Activated naive CD4-positive, alpha-beta T cell treated with anti-CD3 and anti-CD28 coated beads for 36 hours (primary cell): ENCODE measurements around the gene CEP104. TPM values are rescaled to one million over a fixed set of nuclear protein-coding genes. Genes with fewer than 3 reads are reported as not detected.
A peak's percentile ranks its signal among the peaks of the same experiment; 100 is the strongest.

Experiments used
- CTCF ChIA-PET: fragments of 350-600 bp; sonication (Branson Sonifier 250); formaldehyde crosslinking; loops from one replicate; lab custom pipeline; 2021; ENCODE audit warnings: antibody characterized with exemption; lab: Charles Lee
- DNase-seq: peaks from one replicate; pipeline ENCODE4 v3.0.0-alpha.2; 2020
- H3K27ac Mint-ChIP-seq: one replicate; pipeline ENCODE4 v1.8.0; 2021; ENCODE audit warnings: mild to moderate bottlenecking, mixed read lengths
- H3K27me3 Mint-ChIP-seq: one replicate; pipeline ENCODE4 v1.8.0; 2021; ENCODE audit warnings: low read depth, mixed read lengths
- H3K36me3 Mint-ChIP-seq: one replicate; pipeline ENCODE4 v1.8.0; 2021; ENCODE audit warnings: low read depth, mixed read lengths
- H3K4me1 Mint-ChIP-seq: one replicate; pipeline ENCODE4 v1.8.0; 2021; ENCODE audit warnings: low read depth, mixed read lengths
- H3K4me3 Mint-ChIP-seq: one replicate; pipeline ENCODE4 v1.8.0; 2021; ENCODE audit warnings: mild to moderate bottlenecking, moderate library complexity, mixed read lengths
- H3K9me3 Mint-ChIP-seq: one replicate; pipeline ENCODE4 v1.8.0; 2021; ENCODE audit warnings: mixed read lengths
- intact Hi-C: fragments of 100-400 bp; cut with micrococcal nuclease; formaldehyde crosslinking; loops from one replicate; pipeline ENCODE4 v1.15.1; 2023
- total RNA-seq, 2 experiments: library from RNA; stranded (reverse); gene quantifications; one replicate each; pipeline ENCODE4 v1.2.3, GENCODE V29; 2021

The CEP104 gene
- total RNA-seq, 2 experiments from 2014 or later = 25.4 to 27.3 TPM

DNA sequence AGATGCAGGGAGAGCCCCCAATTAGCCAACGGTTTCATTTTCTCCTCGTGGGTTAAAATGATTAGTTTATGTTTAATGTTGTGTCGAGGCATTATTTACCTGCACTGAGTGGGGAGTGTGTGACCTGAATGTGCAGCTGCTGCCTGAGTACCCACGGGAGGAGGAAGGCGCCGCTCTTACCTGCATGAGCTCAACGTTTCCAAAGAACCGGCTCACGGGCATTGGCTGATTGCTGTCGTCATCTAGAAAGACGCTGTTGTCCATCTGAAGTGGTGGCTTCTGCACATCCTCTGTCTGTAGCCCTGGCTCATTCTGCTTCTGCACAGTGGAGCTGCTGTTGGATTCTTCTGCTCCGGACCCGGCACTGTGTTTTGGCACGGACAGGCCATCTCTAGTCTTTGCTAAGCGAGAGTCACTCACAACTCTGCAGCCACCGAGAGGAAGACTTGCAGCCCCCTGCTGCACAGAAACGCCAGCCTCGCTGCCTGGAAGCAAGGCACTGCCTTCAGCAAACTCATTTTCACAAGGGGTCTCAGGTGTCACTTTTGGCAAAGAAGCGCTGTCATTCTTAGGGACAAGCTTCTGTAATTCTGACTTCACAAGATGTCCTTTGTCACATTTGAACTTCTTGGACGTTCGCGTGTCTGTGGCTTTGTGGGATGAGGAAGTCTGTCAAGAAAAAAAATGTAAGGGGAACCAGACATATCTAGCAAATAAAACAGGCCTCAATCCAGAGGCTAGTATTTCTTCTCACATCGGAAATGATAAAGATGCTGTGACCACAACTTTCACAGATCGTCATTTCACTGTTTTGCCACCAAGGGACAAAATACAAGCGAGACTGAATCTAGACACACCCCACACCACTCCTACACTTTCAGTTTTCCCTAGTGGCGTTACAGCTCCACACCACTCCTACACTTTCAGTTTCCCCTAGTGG is 33.6 kb upstream of the CEP104 start:
- CTCF ChIA-PET = interaction anchor here (0.6 kb wide), 2 partner anchors 265 to 352 kb away, joined by 4 to 5 read pairs; no protein-coding TSS in a partner anchor
- Mint-ChIP-seq H3K4me1 (peaks cover 26% of the 10 kb centered on the region), H3K36me3 (peaks cover 38% of the 10 kb centered on the region), H3K4me3 (no peak overlapping the region), H3K9me3 (no peaks in the 10 kb centered on the region), H3K27me3 (no peaks in the 10 kb centered on the region), H3K27ac (peak overlapping the region; percentile 73)
- no peak for DNase-seq
- intact Hi-C loops = no loop called here

DNA sequence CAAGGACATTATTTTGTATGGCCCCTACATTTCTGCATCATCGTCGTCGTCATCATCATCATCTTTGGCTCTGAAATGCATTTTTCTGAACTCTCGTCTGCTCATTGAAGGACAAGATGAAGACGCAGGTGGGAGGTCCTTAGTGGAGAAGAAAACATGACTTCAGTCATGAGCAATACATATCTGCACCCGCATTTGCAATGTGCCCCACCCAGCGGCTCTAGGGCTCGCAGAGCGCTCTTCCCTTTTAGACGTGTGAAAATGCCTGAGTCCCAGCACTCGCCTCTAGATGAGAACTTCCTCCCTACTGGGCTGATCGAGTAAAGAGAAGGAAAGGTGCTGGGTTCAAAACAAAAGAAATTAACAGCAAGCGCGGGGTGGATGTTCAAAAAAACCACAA is 32.9 kb upstream of the CEP104 start:
- intact Hi-C loops = no loop called here
- peaks cover 39% of the 10 kb centered on the region for H3K36me3 Mint-ChIP-seq
- H3K4me1 Mint-ChIP-seq = peaks cover 23% of the 10 kb centered on the region
- no peak overlapping the region for H3K4me3 Mint-ChIP-seq
- no peaks in the 10 kb centered on the region for H3K9me3 Mint-ChIP-seq
- H3K27me3 Mint-ChIP-seq = no peaks in the 10 kb centered on the region
- peak overlapping the region; percentile 73 for H3K27ac Mint-ChIP-seq
- no peak for DNase-seq
- CTCF ChIA-PET = interaction anchor here (0.6 kb wide), 1 partner anchor 351 kb away, joined by 5 read pairs; no protein-coding TSS in a partner anchor

DNA sequence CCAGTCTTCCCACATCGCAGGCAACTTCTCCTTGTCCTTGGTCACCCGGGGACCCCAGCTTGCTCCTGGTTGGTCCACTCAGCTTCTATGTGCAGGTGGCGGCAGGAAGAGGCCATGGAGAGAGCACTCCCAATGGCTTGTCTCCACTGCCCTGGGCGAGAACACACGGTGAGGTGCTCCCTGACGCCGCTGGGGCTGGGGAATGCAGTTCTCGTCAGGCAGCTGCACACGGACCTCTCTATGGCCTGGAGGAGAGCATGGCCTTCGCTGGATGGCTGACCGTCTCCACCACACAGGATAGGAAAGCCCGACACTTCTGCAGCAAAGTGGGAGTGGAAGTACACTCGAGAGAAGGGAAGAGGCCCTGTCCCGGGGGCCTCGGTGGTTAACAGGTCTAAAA is 31.3 kb upstream of the CEP104 start:
- Mint-ChIP-seq H3K36me3 (peaks cover 41% of the 10 kb centered on the region), H3K4me3 (no peak overlapping the region), H3K9me3 (no peaks in the 10 kb centered on the region), H3K4me1 (peaks cover 23% of the 10 kb centered on the region), H3K27ac (no peak overlapping the region), H3K27me3 (no peaks in the 10 kb centered on the region)
- intact Hi-C loops = no loop called here
- no peak for DNase-seq
- CTCF ChIA-PET = no interaction called here

DNA sequence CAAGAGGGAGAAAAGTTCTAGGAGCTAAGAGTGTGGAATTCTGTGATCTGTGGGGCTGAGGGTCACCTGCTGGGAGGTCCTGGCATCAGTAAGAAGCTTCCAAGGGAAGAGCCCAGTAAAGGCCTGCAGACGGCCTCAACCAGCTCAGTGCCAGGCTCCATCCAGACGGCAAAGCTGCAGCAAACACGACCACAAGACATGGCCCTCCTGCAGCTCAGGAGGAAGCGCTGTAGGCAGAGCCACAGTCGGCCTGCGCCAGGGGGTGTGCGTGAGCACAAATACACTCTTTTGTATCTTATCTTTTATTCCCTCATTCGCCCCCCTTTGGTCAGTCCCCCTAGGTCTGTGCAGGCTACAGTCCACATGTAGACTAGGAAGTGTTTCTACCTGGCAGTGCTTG is 29.7 kb upstream of the CEP104 start:
- Mint-ChIP-seq H3K36me3 (peaks cover 35% of the 10 kb centered on the region), H3K9me3 (no peaks in the 10 kb centered on the region), H3K4me1 (peaks cover 19% of the 10 kb centered on the region), H3K27me3 (no peaks in the 10 kb centered on the region), H3K4me3 (no peak overlapping the region), H3K27ac (no peak overlapping the region)
- no peak for DNase-seq
- CTCF ChIA-PET = interaction anchor here (1.0 kb wide), 1 partner anchor 12 kb away, joined by 3 read pairs; no protein-coding TSS in a partner anchor
- intact Hi-C loops = no loop called here

DNA sequence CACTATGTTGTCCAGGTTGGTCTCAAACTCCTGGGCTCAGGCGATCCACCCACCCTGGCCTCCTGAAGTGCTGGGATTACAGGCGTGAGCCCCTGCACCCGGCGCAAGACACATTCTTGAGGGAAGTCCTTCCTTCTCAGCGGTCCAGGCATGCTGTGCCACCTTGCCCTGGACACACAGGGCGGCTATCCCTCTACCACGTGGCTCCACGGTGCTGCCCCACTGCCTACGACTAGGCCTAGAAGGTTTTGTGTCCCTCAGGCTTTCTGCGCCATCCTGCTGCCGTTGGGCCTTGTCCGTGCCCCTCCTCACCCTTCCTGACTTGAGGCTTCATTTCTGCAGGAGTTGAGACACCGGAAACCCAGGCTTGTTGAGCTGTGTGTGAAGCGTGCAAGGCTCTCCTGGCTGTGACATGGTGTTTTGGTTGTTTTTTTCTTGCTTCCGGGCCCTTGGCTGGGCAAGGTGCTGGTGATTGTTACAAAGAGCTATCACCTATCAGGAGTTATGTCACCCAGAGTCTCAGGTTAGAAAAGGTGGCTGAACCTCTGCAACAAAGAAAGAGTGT is 29.2 kb upstream of the CEP104 start:
- DNase-seq = no peak
- CTCF ChIA-PET = no interaction called here
- Mint-ChIP-seq H3K27ac (no peak overlapping the region), H3K4me1 (peaks cover 15% of the 10 kb centered on the region), H3K9me3 (no peaks in the 10 kb centered on the region), H3K27me3 (no peaks in the 10 kb centered on the region), H3K4me3 (no peak overlapping the region), H3K36me3 (peaks cover 31% of the 10 kb centered on the region)
- intact Hi-C loops = no loop called here

DNA sequence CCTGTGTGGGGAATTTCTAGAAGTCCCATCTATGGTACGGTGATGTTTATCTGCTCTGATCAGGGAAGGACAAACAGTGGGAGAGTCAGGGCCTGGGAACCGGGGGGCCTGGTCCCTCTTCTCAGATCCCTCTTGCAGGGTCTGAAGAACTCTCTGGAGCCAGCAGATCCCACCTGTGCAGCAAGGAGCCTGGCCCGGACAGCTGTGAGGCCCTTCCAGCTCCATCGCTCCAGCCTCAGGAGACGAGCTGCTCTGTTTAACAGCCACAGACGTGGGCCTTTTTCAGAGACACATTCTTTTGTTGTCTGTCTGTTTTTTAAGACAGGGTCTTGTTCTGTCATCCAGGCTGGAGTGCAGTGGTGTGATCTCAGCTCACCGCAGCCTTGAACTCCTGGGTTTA is 28.6 kb upstream of the CEP104 start:
- Mint-ChIP-seq H3K27me3 (no peaks in the 10 kb centered on the region), H3K4me3 (no peak overlapping the region), H3K4me1 (peaks cover 10% of the 10 kb centered on the region), H3K9me3 (no peaks in the 10 kb centered on the region), H3K36me3 (peaks cover 28% of the 10 kb centered on the region), H3K27ac (no peak overlapping the region)
- intact Hi-C loops = no loop called here
- no peak for DNase-seq
- CTCF ChIA-PET = no interaction called here

DNA sequence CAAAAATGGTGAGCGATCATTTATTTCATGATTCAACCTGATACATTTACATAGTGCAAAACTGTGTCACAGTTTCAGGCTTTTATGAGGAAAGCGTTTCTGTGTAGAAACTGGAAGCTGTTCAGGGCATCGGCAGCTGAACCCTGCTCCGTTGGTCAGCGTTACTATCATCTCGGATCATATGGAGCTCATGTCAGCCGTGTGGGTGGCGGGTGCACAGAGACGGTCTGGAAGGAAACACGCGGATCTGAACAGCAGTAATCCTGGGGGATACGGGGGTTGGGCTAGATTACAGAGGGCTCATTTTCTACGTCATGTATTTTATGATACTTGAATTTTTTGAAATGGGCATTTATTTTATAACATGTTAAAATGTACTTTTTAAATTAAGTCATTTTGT is 28.0 kb upstream of the CEP104 start:
- Mint-ChIP-seq H3K4me1 (peaks cover 4% of the 10 kb centered on the region), H3K27ac (no peak overlapping the region), H3K27me3 (no peaks in the 10 kb centered on the region), H3K4me3 (no peak overlapping the region), H3K36me3 (peaks cover 23% of the 10 kb centered on the region), H3K9me3 (no peaks in the 10 kb centered on the region)
- CTCF ChIA-PET = no interaction called here
- DNase-seq = no peak
- intact Hi-C loops = no loop called here

DNA sequence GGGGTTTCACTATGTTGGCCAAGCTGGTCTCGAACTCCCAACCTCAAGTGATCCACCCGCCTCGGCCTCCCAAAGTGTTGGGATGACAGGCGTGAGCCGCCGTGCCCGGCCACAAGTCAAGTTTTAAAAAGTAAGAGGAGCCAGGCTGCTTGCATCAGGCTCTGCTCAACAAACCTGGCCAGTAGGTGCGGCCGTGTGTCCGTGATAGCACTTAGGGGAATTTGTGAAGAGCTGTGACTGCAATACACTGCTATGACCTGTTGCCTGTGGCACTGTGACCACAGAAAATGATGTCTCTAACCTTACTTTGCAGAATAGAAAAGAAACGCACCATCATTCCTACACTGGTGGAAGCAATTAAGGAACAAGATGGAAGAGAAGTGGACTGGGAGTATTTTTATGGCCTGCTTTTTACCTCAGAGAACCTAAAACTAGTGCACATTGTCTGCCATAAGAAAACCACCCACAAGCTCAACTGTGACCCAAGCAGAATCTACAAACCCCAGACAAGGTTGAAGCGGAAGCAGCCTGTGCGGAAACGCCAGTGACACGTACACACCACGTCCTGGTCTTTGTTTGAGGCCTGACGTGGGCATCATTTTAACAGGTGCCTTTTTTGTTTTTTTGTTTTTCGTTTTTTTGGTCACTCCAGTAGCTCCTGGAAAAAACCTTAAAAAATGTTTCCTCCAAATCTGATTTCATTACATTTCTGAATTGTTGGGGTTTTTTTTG is 26.3 kb upstream of the CEP104 start:
- Mint-ChIP-seq H3K27me3 (no peaks in the 10 kb centered on the region), H3K4me1 (no peaks in the 10 kb centered on the region), H3K9me3 (peaks cover 6% of the 10 kb centered on the region), H3K36me3 (peaks cover 31% of the 10 kb centered on the region), H3K4me3 (no peak overlapping the region), H3K27ac (no peak overlapping the region)
- CTCF ChIA-PET = interaction anchor here (1.6 kb wide), 1 partner anchor 25 kb away, joined by 7 read pairs; no protein-coding TSS in a partner anchor
- intact Hi-C loops = no loop called here
- DNase-seq = no peak

DNA sequence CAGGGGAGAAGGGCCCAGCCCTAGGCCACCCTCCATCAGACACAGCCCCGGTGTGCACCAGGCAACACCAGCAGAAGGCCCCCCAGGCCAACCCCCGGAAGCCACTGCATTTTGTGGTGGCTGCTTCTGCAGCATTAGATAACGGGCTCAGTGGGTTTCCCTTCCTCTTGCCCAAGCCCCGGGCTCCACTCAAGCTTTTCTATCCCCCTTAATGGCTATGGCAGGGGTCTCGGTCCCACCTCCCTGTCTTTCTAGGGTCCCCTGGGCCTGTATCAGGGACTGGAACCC is 24.1 kb upstream of the CEP104 start:
- Mint-ChIP-seq H3K36me3 (peaks cover 28% of the 10 kb centered on the region), H3K4me3 (no peak overlapping the region), H3K9me3 (peaks cover 6% of the 10 kb centered on the region), H3K27ac (no peak overlapping the region), H3K27me3 (no peaks in the 10 kb centered on the region), H3K4me1 (no peaks in the 10 kb centered on the region)
- CTCF ChIA-PET = no interaction called here
- intact Hi-C loops = no loop called here
- DNase-seq = no peak

DNA sequence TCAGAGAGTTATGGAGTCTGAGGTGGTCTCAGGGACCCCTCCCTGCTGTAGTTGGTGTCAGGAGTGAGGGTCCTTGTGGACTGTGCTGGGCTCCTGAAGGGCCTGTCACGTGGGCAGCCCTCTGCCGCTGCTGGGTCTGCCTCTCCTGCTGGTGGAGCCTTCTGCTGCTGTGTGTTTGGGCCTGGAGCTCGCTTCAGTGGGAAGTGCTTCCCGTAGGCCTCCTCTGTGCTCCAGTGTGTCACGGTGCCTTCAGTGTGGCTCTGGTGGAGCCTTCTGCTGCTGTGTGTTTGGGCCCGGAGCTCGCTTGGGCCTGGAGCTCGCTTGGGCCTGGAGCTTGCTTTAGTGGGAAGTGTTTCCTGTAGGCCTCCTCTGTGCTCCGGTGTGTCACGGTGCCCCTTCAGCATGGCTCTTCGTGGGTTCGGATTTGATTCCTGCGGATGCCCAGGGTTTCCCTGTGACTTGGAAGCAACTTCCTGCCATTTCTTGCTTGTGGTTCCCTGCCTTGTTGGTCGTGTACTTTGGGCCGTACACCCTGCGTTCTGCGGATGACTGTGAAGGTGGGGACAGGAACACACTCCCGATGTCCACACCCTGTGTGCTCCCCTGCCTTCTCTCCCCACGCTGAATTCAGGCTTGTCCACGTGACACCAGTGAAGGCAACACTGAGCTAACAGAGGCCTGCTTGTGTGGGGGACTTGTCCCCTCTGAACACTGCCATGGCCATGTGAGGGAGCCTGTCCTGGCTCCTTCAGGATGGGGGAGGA is 23.6 kb upstream of the CEP104 start:
- H3K27ac Mint-ChIP-seq = no peak overlapping the region
- intact Hi-C loops = no loop called here
- CTCF ChIA-PET = no interaction called here
- H3K4me1 Mint-ChIP-seq = no peaks in the 10 kb centered on the region
- DNase-seq = no peak
- peaks cover 31% of the 10 kb centered on the region for H3K36me3 Mint-ChIP-seq
- no peaks in the 10 kb centered on the region for H3K27me3 Mint-ChIP-seq
- peaks cover 6% of the 10 kb centered on the region for H3K9me3 Mint-ChIP-seq
- H3K4me3 Mint-ChIP-seq = no peak overlapping the region

DNA sequence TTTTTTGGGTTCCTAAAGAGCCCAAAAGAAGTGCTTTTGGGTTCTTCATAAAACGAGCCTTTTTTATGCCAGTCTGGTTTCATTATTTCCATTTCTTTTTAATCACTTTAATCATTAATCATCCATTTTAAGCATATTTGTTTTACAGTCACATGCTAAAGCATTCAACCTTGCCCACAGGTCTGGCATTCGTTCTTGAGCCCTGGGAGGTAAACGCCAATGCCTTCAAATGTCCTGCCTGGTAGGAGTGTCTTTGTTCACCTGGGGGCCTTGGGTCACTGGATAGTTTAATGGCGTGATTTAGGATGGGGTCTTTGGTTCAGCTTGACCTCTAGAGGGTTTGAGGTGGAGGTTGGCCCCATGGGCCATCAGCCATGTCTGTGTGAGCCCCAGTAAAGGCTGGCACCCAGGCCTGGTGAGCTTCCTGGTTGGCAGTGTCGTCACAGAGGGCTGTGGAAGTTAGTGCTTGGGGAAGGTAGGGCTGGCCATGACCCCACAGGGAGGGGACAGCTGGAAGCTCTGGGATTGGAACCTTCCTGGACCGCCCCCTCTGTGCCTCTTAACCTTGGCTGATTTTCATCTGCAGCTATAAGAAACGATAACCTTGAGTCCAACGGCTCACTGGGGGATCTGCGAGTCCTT is 22.9 kb upstream of the CEP104 start:
- CTCF ChIA-PET = no interaction called here
- Mint-ChIP-seq H3K36me3 (peaks cover 33% of the 10 kb centered on the region), H3K4me1 (no peaks in the 10 kb centered on the region), H3K4me3 (no peak overlapping the region), H3K27ac (no peak overlapping the region), H3K9me3 (peaks cover 6% of the 10 kb centered on the region), H3K27me3 (no peaks in the 10 kb centered on the region)
- DNase-seq = no peak
- intact Hi-C loops = no loop called here

DNA sequence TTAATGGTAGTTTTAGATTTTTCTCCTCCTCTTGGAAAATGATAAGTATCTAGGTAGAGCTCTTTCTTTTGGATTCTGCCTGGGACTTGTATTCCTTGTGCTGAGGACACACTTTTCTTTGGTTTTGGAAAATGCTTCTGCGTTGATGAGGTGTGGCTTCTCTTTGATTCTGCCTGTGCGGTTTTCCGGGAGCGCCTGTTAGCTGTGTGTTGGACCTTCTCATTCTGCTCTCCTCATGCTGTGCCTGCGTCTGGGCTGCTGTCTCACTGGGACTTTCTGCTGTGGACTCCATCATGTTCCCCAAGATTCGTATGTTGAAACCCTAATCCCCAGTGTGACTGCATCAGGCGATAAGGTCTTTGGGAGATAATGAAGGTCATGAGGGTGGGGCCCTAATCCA is 22.1 kb upstream of the CEP104 start:
- H3K36me3 Mint-ChIP-seq = peaks cover 29% of the 10 kb centered on the region
- H3K9me3 Mint-ChIP-seq = peaks cover 6% of the 10 kb centered on the region
- intact Hi-C loops = no loop called here
- H3K27me3 Mint-ChIP-seq = no peaks in the 10 kb centered on the region
- no peak for DNase-seq
- no peak overlapping the region for H3K4me3 Mint-ChIP-seq
- H3K27ac Mint-ChIP-seq = no peak overlapping the region
- CTCF ChIA-PET = no interaction called here
- H3K4me1 Mint-ChIP-seq = no peaks in the 10 kb centered on the region
